ENCODE measurements around the gene TMEM44. TPM values are rescaled to one million over a fixed set of nuclear protein-coding genes. Genes with fewer than 3 reads are reported as not detected.

TMEM44 gene
- total and polyA plus RNA-seq, 9 of the 15 experiments (the other 6 are each of a cell fraction or from before 2014, with no cell fraction given), result 0.53 to 18.1 (median 11.3) TPM

DNA sequence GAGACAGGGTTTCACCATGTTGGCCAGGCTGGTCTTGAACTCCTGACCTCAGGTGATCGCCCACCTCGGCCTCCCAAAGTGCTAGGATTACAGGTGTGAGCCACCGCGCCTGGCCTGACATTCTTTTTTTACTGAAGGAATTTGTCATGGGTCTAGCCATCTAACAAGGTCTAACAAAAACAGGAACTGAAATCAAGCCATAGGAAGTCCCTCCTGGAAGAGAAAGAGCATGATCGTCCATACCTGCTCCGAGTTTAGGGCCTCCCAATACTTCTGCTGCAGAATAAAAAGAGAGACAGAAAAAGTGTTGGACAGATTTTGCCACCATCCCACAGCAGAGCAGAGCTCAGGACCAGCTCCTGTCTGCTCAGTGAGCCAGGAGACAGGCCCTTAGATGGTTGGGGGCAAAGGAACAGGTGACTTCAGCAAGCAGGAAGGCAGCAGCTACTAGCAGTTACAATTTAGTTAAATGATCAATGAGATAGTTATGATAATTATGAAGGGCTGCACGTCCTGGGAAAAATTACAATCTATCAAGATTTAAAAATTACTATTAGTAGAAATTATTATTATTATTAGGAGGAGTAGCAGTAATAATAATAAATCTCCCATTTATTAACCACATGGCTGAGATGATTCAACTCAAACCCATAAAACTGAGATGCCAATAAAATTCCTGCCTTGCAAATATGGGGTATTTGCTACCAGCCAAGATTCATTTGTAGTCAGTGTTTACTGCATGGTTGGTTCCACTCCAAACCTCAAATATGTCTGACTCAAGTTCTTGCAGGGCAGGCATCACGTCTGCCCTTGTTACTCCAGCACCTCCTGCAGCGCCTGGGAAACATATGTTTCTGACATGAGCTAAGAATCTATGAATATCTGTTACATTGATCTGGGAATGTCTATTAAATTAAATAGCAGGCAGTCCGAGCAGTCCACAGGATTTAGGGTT is 40.1 kb downstream of the TMEM44 start:
- intact Hi-C loops (cut with micrococcal nuclease) (loop anchor here (5.0 kb wide), 1 partner anchor 261 kb away; no protein-coding TSS in a partner anchor), in situ Hi-C loops (cut with MboI) (no loop called here)
- CTCF ChIA-PET (ENCODE audit: low intra/inter-chr PET ratio), result interaction anchor here (2.6 kb wide), 1 partner anchor 121 kb away, joined by 23 read pairs; no protein-coding TSS in a partner anchor
- no peak for DNase-seq (ENCODE audit: extremely low read depth in 1 of 4, low spot score in 3 of 4)
- no TSS peak for BruUV-seq (replicated peaks)
- Histone ChIP-seq H4K20me1 (replicated peaks; ENCODE audit: control insufficient read depth, insufficient read depth, low read length) (no peaks in the 10 kb centered on the region), H3K9me1 (ENCODE audit: control insufficient read depth, insufficient read depth, low read length) (no peaks in the 10 kb centered on the region), H3K9ac (ENCODE audit: insufficient read depth in 1 of 2, low read depth in 2 of 2, low read length in 2 of 2) (no peak overlapping the region), H3K36me3 (ENCODE audit: control insufficient read depth, insufficient read depth, low read length) (peaks cover 2% of the 10 kb centered on the region; the same call in 1 of the 3 replicates), H3K27me3 (ENCODE audit: control insufficient read depth in 2 of 2, insufficient read depth in 2 of 2, low read length in 2 of 2) (no peaks in the 10 kb centered on the region), H2AFZ (ENCODE audit: low read depth, low read length) (no peak overlapping the region), H3K4me2 (ENCODE audit: insufficient read depth, low read length) (no peak overlapping the region), H3K27ac (ENCODE audit: extremely low read depth, low read depth, low read length) (no peak overlapping the region), H3K4me3 (no peak overlapping the region), H3K4me1 (replicated peaks in 1 of 2; ENCODE audit: control insufficient read depth in 2 of 2, insufficient read depth in 2 of 2, low read length in 2 of 2) (peaks cover 0 to 5% of the 10 kb centered on the region in 2 experiments; a peak in 2 of 5 replicates), H3K79me2 (ENCODE audit: control insufficient read depth, insufficient read depth, low read length) (no peaks in the 10 kb centered on the region), H3K9me3 (replicated peaks; ENCODE audit: control insufficient read depth, insufficient read depth, low read depth, low read length) (no peaks in the 10 kb centered on the region)
- no peak for FAIRE-seq
- 64% methylated on average over 10 of the region's 10 CpGs for WGBS (ENCODE audit: insufficient coverage, low coverage, missing lambda C conversion rate)
- TF ChIP-seq CHD1 (IDR thresholded peaks at IDR 0.05; ENCODE audit: low read length), result no peak
- TF ChIP-seq DACH1 (IDR thresholded peaks at IDR 0.05; ENCODE audit: partially characterized antibody), result peak; percentile 15
- no peak for TF ChIP-seq ZNF592 (IDR thresholded peaks at IDR 0.05)
- TF ChIP-seq, protein P1, sequence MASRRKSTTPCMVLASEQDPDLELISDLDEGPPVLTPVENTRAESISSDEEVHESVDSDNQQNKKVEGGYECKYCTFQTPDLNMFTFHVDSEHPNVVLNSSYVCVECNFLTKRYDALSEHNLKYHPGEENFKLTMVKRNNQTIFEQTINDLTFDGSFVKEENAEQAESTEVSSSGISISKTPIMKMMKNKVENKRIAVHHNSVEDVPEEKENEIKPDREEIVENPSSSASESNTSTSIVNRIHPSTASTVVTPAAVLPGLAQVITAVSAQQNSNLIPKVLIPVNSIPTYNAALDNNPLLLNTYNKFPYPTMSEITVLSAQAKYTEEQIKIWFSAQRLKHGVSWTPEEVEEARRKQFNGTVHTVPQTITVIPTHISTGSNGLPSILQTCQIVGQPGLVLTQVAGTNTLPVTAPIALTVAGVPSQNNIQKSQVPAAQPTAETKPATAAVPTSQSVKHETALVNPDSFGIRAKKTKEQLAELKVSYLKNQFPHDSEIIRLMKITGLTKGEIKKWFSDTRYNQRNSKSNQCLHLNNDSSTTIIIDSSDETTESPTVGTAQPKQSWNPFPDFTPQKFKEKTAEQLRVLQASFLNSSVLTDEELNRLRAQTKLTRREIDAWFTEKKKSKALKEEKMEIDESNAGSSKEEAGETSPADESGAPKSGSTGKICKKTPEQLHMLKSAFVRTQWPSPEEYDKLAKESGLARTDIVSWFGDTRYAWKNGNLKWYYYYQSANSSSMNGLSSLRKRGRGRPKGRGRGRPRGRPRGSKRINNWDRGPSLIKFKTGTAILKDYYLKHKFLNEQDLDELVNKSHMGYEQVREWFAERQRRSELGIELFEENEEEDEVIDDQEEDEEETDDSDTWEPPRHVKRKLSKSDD (conservative IDR thresholded peaks at IDR 0.05; ENCODE audit: low read length), result no peak
- no peak for TF ChIP-seq CBX1 (IDR thresholded peaks at IDR 0.05; ENCODE audit: low read depth)
- POLR2A ChIA-PET, result interaction anchor here (0.7 to 1.0 kb wide), 3 partner anchors 9 to 41 kb away, joined by 3 to 4 read pairs (median 4); no protein-coding TSS in a partner anchor
- no peak for ATAC-seq
